Neural cell (in vitro differentiated cells): ENCODE results near the gene KLHL6. TPM values are rescaled to one million over a fixed set of nuclear protein-coding genes. Genes with fewer than 3 reads are reported as not detected.

ENCODE experiments used
- H2AFZ ChIP-seq: fragments of 200-600, 300-800 bp; sonication (generic), shearing (Covaris generic); 2 replicates; pipeline ENCODE4 v1.6.0; 2014; ENCODE audit warnings: low read depth, mild to moderate bottlenecking, antibody characterized with exemption, low read length, moderate library complexity
- H3F3A ChIP-seq: fragments of 200-600 bp; shearing (Covaris generic); 2 replicates; pipeline ENCODE4 v1.6.1; 2016; ENCODE audit warnings: mild to moderate bottlenecking, moderate library complexity, mixed read lengths, antibody characterized with exemption, low read length; ENCODE audit not compliant: insufficient read depth, poor library complexity, severe bottlenecking
- H3K27ac ChIP-seq: fragments of 200-600, 300-800 bp; sonication (generic), shearing (Covaris generic); 2 replicates; pipeline ENCODE4 v1.5.1; 2014; ENCODE audit warnings: mild to moderate bottlenecking, low read length, moderate library complexity
- H3K27me3 ChIP-seq: fragments of 300-800, 200-600 bp; sonication (generic), shearing (Covaris generic); 2 replicates; pipeline ENCODE4 v1.6.0; 2014; ENCODE audit warnings: mild to moderate bottlenecking, low read depth, low read length, moderate library complexity; ENCODE audit not compliant: insufficient read depth
- H3K36me3 ChIP-seq: fragments of 300-800, 200-600 bp; sonication (generic), shearing (Covaris generic); 2 replicates; pipeline ENCODE4 v1.5.1; 2014; ENCODE audit warnings: mild to moderate bottlenecking, antibody characterized with exemption, low read length, moderate library complexity; ENCODE audit not compliant: insufficient read depth
- H3K4me2 ChIP-seq: fragments of 300-800, 200-600 bp; sonication (generic), shearing (Covaris generic); 2 replicates; pipeline ENCODE4 v1.6.0; 2014; ENCODE audit warnings: mild to moderate bottlenecking, low read length
- H3K4me3 ChIP-seq: fragments of 300-800, 200-600 bp; sonication (generic), shearing (Covaris generic); 2 replicates; pipeline ENCODE4 v1.5.1; 2014; ENCODE audit warnings: mild to moderate bottlenecking, low read length, moderate library complexity
- H3K79me2 ChIP-seq: fragments of 200-600 bp; shearing (Covaris generic); replicated peaks from 2 replicates; pipeline ENCODE4 v1.6.0; 2014; ENCODE audit warnings: mild to moderate bottlenecking, low read length, moderate library complexity; ENCODE audit not compliant: insufficient read depth
- H3K9ac ChIP-seq: fragments of 300-800, 200-600 bp; sonication (generic), shearing (Covaris generic); 2 replicates; pipeline ENCODE4 v1.6.1; 2016; ENCODE audit warnings: mild to moderate bottlenecking, low read length, mixed read lengths
- H3K9me2 ChIP-seq: fragments of 200-600 bp; shearing (Covaris generic); 2 replicates; pipeline ENCODE4 v1.6.1; 2016; ENCODE audit warnings: mild to moderate bottlenecking, low read length, mixed read lengths; ENCODE audit not compliant: insufficient read depth
- H3K9me3 ChIP-seq: fragments of 200-600, 300-800 bp; sonication (generic), shearing (Covaris generic); 2 replicates; pipeline ENCODE4 v1.6.1; 2016; ENCODE audit warnings: mild to moderate bottlenecking, mixed run types, low read length, moderate library complexity, mixed read lengths
- H4K20me1 ChIP-seq: fragments of 200-600 bp; shearing (Covaris generic); 2 replicates; pipeline ENCODE4 v1.6.1; 2016; ENCODE audit warnings: mild to moderate bottlenecking, mixed run types; ENCODE audit not compliant: insufficient read depth
- CTCF ChIP-seq: fragments of 450-650 bp; IDR thresholded peaks from 2 replicates; pipeline ENCODE4 v1.5.1; 2014; ENCODE audit warnings: antibody characterized with exemption, mild to moderate bottlenecking, moderate library complexity; ENCODE audit not compliant: poor library complexity, severe bottlenecking
- EP300 ChIP-seq: fragments of 450-650 bp; conservative IDR thresholded peaks from 2 replicates; pipeline ENCODE4 v1.6.1; 2014; ENCODE audit warnings: antibody characterized with exemption, mild to moderate bottlenecking, moderate library complexity; ENCODE audit not compliant: poor library complexity, severe bottlenecking
- EZH2 ChIP-seq: fragments of 200-600, 300-800 bp; shearing (Covaris generic), sonication (generic); IDR thresholded peaks from 2 replicates; pipeline ENCODE4 v1.6.1; 2014; ENCODE audit warnings: antibody characterized with exemption, low read length, borderline replicate concordance, mild to moderate bottlenecking; ENCODE audit not compliant: insufficient read depth, poor library complexity, severe bottlenecking
- MXI1 ChIP-seq: fragments of 450-650 bp; conservative IDR thresholded peaks from 2 replicates; pipeline ENCODE4 v1.6.1; 2014; ENCODE audit warnings: antibody characterized with exemption, mild to moderate bottlenecking; ENCODE audit not compliant: poor library complexity, severe bottlenecking
- POLR2AphosphoS5 ChIP-seq: IDR thresholded peaks from 2 replicates; pipeline ENCODE4 v1.6.1; 2012
- RAD21 ChIP-seq: fragments of 450-650 bp; conservative IDR thresholded peaks from 2 replicates; pipeline ENCODE4 v1.6.1; 2014; ENCODE audit warnings: antibody characterized with exemption, mild to moderate bottlenecking, moderate library complexity
- REST ChIP-seq: IDR thresholded peaks from 2 replicates; pipeline ENCODE4 v1.6.1; 2012; ENCODE audit warnings: borderline replicate concordance
- SMC3 ChIP-seq: fragments of 450-650 bp; conservative IDR thresholded peaks from 2 replicates; pipeline ENCODE4 v1.6.1; 2014; ENCODE audit warnings: antibody characterized with exemption, mild to moderate bottlenecking, moderate library complexity; ENCODE audit not compliant: poor library complexity
- TAF1 ChIP-seq: IDR thresholded peaks from 2 replicates; pipeline ENCODE4 v1.6.1; 2012; ENCODE audit warnings: low read depth
- polyA plus RNA-seq: library from polyadenylated mRNA; depleted of rRNA; stranded (reverse); fragments of >200 nt; gene quantifications from 2 replicates; pipeline ENCODE4 v1.2.3, GENCODE V29; 2014

Gene KLHL6
- polyA plus RNA-seq, 1 donor from 2014 or later: not detected

GRCh38 chr3:183497313-183497712 is 58.2 kb downstream of the KLHL6 start:
- Histone ChIP-seq H3K9me3 (no peaks in the 10 kb centered on the region), H3F3A (no peaks in the 10 kb centered on the region), H4K20me1 (no peaks in the 10 kb centered on the region), H3K79me2 (no peaks in the 10 kb centered on the region), H3K9ac (no peak overlapping the region), H2AFZ (no peak overlapping the region), H3K36me3 (no peaks in the 10 kb centered on the region), H3K4me2 (no peak overlapping the region), H3K4me3 (no peak overlapping the region), H3K27me3 (no peaks in the 10 kb centered on the region), H3K27ac (no peak overlapping the region), H3K9me2 (no peaks in the 10 kb centered on the region)
- TF ChIP-seq CTCF (no peak), SMC3 (no peak)

- Histone ChIP-seq H3K36me3 (no peaks in the 10 kb centered on the region), H3K4me2 (no peak overlapping the region), H3K9me3 (no peaks in the 10 kb centered on the region), H3K4me3 (no peak overlapping the region), H3K27me3 (no peaks in the 10 kb centered on the region), H3K9me2 (no peaks in the 10 kb centered on the region), H3K9ac (no peak overlapping the region), H3K79me2 (no peaks in the 10 kb centered on the region), H4K20me1 (no peaks in the 10 kb centered on the region), H3F3A (no peaks in the 10 kb centered on the region), H2AFZ (no peak overlapping the region), H3K27ac (no peak overlapping the region)
- TF ChIP-seq REST (no peak), MXI1 (no peak), EZH2 (no peak), SMC3 (no peak), RAD21 (no peak), EP300 (no peak), TAF1 (no peak), CTCF (no peak), POLR2AphosphoS5 (no peak)
These were observed 59.2 kb downstream of the KLHL6 start for GRCh38 chr3:183496311-183496710.
